Fibroblast of villous mesenchyme (primary cell): Measurements from ENCODE around the gene ABCA13. TPM values are rescaled to one million over a fixed set of nuclear protein-coding genes. Genes with fewer than 3 reads are reported as not detected.

Experiments
- DNase-seq: peaks from one replicate; pipeline ENCODE4 v3.0.0-alpha.2; 2010; ENCODE audit warnings: low read depth
- H3K4me3 ChIP-seq: 2 replicates; pipeline ENCODE4 v1.5.1; 2011; ENCODE audit warnings: low read depth, mild to moderate bottlenecking, low read length
- CTCF ChIP-seq: IDR thresholded peaks from 2 replicates; pipeline ENCODE4 v1.5.1; 2012; ENCODE audit warnings: low read depth, mild to moderate bottlenecking, low read length; ENCODE audit not compliant: insufficient read depth
- total RNA-seq: library from RNA; depleted of rRNA; stranded (reverse); fragments of >200 nt; gene quantifications from 2 replicates; pipeline ENCODE4 v1.2.3, GENCODE V29; 2012

The ABCA13 gene
- total RNA-seq, 1 donor = not detected

GRCh38 chr7:48617508-48617907 is 446.2 kb downstream of the ABCA13 start:
- no peak overlapping the region for H3K4me3 ChIP-seq
- DNase-seq = no peak
- TF ChIP-seq CTCF = no peak

- TF ChIP-seq CTCF = no peak
- DNase-seq = no peak
- no peak overlapping the region for H3K4me3 ChIP-seq
These were observed 446.7 kb downstream of the ABCA13 start for GRCh38 chr7:48617993-48618392.

GRCh38 chr7:48621076-48621475 is 449.8 kb downstream of the ABCA13 start:
- H3K4me3 ChIP-seq = no peak overlapping the region
- no peak for DNase-seq
- no peak for TF ChIP-seq CTCF

- H3K4me3 ChIP-seq = no peak overlapping the region
- DNase-seq = no peak
- no peak for TF ChIP-seq CTCF
These were observed 455.9 kb downstream of the ABCA13 start for GRCh38 chr7:48627164-48627563.

GRCh38 chr7:48628793-48629349 is 457.6 kb downstream of the ABCA13 start:
- no peak for TF ChIP-seq CTCF
- no peak overlapping the region for H3K4me3 ChIP-seq
- DNase-seq = no peak

- H3K4me3 ChIP-seq = no peak overlapping the region
- TF ChIP-seq CTCF = no peak
- no peak for DNase-seq
These were observed 462.9 kb downstream of the ABCA13 start for GRCh38 chr7:48634116-48634632.

- TF ChIP-seq CTCF = no peak
- DNase-seq = no peak
- H3K4me3 ChIP-seq = no peak overlapping the region
These were observed 464.5 kb downstream of the ABCA13 start for GRCh38 chr7:48635796-48636195.
